Measurements from ENCODE around the gene MICAL3. TPM values are rescaled to one million over a fixed set of nuclear protein-coding genes. Genes with fewer than 3 reads are reported as not detected.

MICAL3 gene
- total and polyA plus RNA-seq, 9 of the 15 experiments (the other 6 are each of a cell fraction or from before 2014, with no cell fraction given) = 0.53 to 32.1 (median 12.3) TPM

- TF ChIP-seq CHD7 (IDR thresholded peaks at IDR 0.05; ENCODE audit: low read depth, low read length) (no peak), ZNF445 (CRISPR knock-in tag; IDR thresholded peaks at IDR 0.05; ENCODE audit: low read depth) (no peak), ZNF586 (CRISPR knock-in tag; conservative IDR thresholded peaks at IDR 0.05) (no peak), MGA (IDR thresholded peaks at IDR 0.05) (no peak)
Measured at GRCh38 chr22:17764036-17764435, 260.3 kb downstream of the MICAL3 start (continued).

All from K562 (cell line).